Measurements from ENCODE around the gene ELMO3.

The ELMO3 gene

GRCh38 chr16:67215706-67216105 is 16.8 kb downstream of the ELMO3 start:
- TF ChIP-seq CTCF (IDR thresholded peaks at IDR 0.05; ENCODE audit: low read depth, low read length), result no peak
- no peak overlapping the region for H3K4me3 ChIP-seq (ENCODE audit: low read depth, low read length)

GRCh38 chr16:67216612-67217490 is 17.9 kb downstream of the ELMO3 start:
- no peak overlapping the region for H3K4me3 ChIP-seq (ENCODE audit: low read depth, low read length)
- no peak for TF ChIP-seq CTCF (IDR thresholded peaks at IDR 0.05; ENCODE audit: low read depth, low read length)

GRCh38 chr16:67223992-67224391 is 25.1 kb downstream of the ELMO3 start:
- TF ChIP-seq CTCF (IDR thresholded peaks at IDR 0.05; ENCODE audit: low read depth, low read length), result no peak
- H3K4me3 ChIP-seq (ENCODE audit: low read depth, low read length), result no peak overlapping the region

- TF ChIP-seq CTCF (IDR thresholded peaks at IDR 0.05; ENCODE audit: low read depth, low read length), result no peak
- H3K4me3 ChIP-seq (ENCODE audit: low read depth, low read length), result peak overlapping the region; percentile 99
Measured at GRCh38 chr16:67226295-67226803, 27.4 kb downstream of the ELMO3 start.

- peak within 1 kb of the TSS; percentile 99 for H3K4me3 ChIP-seq (ENCODE audit: low read depth, low read length)
- no peak for TF ChIP-seq CTCF (IDR thresholded peaks at IDR 0.05; ENCODE audit: low read depth, low read length)
Measured at GRCh38 chr16:67226804-67227566, 28.1 kb downstream of the ELMO3 start, which contains the start of gene TMEM208. Gene TMEM208 (plus strand): TSS chr16:67227130. CDS start chr16:67227219, 89 bp downstream.

GRCh38 chr16:67227567-67227921 is 28.6 kb downstream of the ELMO3 start:
- no peak for TF ChIP-seq CTCF (IDR thresholded peaks at IDR 0.05; ENCODE audit: low read depth, low read length)
- peak overlapping the region; percentile 99 for H3K4me3 ChIP-seq (ENCODE audit: low read depth, low read length)

Data from WI38 (cell line).